ENCODE measurements around the gene AMMECR1. TPM values are rescaled to one million over a fixed set of nuclear protein-coding genes. Genes with fewer than 3 reads are reported as not detected.

Gene AMMECR1
- total and polyA plus RNA-seq, 5 experiments from 2014 or later = 4.7 to 12.1 (median 6.6) TPM

- DNase-seq = no peak
- H3K9me3 Mint-ChIP-seq = no peaks in the 10 kb centered on the region
- no peak overlapping the region for H3K27ac Mint-ChIP-seq
- H3K4me3 Mint-ChIP-seq = no peak overlapping the region
- no peaks in the 10 kb centered on the region for H3K27me3 Mint-ChIP-seq
- POLR2A ChIA-PET = no interaction called here
- peaks cover 12 to 46% (median 39%) of the 10 kb centered on the region in 4 donors for H3K4me1 Mint-ChIP-seq
- ATAC-seq = no peak
- H3K36me3 Mint-ChIP-seq = peaks cover 0 to 4% (median 0%) of the 10 kb centered on the region in 3 donors
Measured at GRCh38 chrX:110308220-110308619, 9.7 kb downstream of the AMMECR1 start.

GRCh38 chrX:110304884-110305283 is 13.0 kb downstream of the AMMECR1 start:
- DNase-seq = no peak
- POLR2A ChIA-PET = no interaction called here

GRCh38 chrX:110304371-110304770 is 13.5 kb downstream of the AMMECR1 start:
- DNase-seq = no peak
- Mint-ChIP-seq H3K27me3 (no peaks in the 10 kb centered on the region), H3K4me1 (peaks cover 4 to 23% (median 16%) of the 10 kb centered on the region in 4 donors), H3K9me3 (peaks cover 0 to 5% (median 0%) of the 10 kb centered on the region in 9 donors), H3K4me3 (no peak overlapping the region), H3K36me3 (peaks cover 2 to 7% (median 4%) of the 10 kb centered on the region in 3 donors), H3K27ac (peak overlapping the region in 1 of 10 donors; percentile 41)
- POLR2A ChIA-PET = no interaction called here
- ATAC-seq = no peak

More at GRCh38 chrX:110304884-110305283, 13.0 kb downstream of the AMMECR1 start:
- Mint-ChIP-seq H3K27ac (peak overlapping the region in 2 of 10 donors; percentile 41 to 57), H3K27me3 (no peaks in the 10 kb centered on the region), H3K9me3 (peaks cover 0 to 5% (median 0%) of the 10 kb centered on the region in 9 donors), H3K4me3 (no peak overlapping the region), H3K4me1 (peaks cover 2 to 21% (median 18%) of the 10 kb centered on the region in 4 donors), H3K36me3 (peaks cover 2 to 7% (median 4%) of the 10 kb centered on the region in 3 donors)
- no peak for ATAC-seq

GRCh38 chrX:110302975-110303374 is 14.9 kb downstream of the AMMECR1 start:
- ATAC-seq (no peak), DNase-seq (no peak)
- no peaks in the 10 kb centered on the region for H3K27me3 Mint-ChIP-seq
- H3K27ac Mint-ChIP-seq = no peak overlapping the region
- H3K4me1 Mint-ChIP-seq = peaks cover 4 to 21% (median 12%) of the 10 kb centered on the region in 4 donors
- no peak overlapping the region for H3K4me3 Mint-ChIP-seq
- H3K9me3 Mint-ChIP-seq = peaks cover 0 to 5% (median 0%) of the 10 kb centered on the region in 9 donors
- peaks cover 2 to 7% (median 4%) of the 10 kb centered on the region in 3 donors for H3K36me3 Mint-ChIP-seq
- POLR2A ChIA-PET = no interaction called here

- ATAC-seq (no peak), DNase-seq (no peak)
- Mint-ChIP-seq H3K9me3 (peaks cover 0 to 18% (median 2%) of the 10 kb centered on the region in 9 donors), H3K27me3 (no peaks in the 10 kb centered on the region), H3K4me1 (peaks cover 4 to 21% (median 12%) of the 10 kb centered on the region in 4 donors), H3K4me3 (no peak overlapping the region), H3K27ac (no peak overlapping the region), H3K36me3 (peaks cover 5 to 20% (median 19%) of the 10 kb centered on the region in 3 donors)
- POLR2A ChIA-PET = no interaction called here
Measured at GRCh38 chrX:110301194-110301593, 16.7 kb downstream of the AMMECR1 start.

GRCh38 chrX:110294087-110294486 is 23.8 kb downstream of the AMMECR1 start:
- DNase-seq (no peak), ATAC-seq (no peak)
- H3K4me3 Mint-ChIP-seq = no peak overlapping the region
- peaks cover 2 to 17% (median 9%) of the 10 kb centered on the region in 4 donors for H3K4me1 Mint-ChIP-seq
- peaks cover 3 to 17% (median 16%) of the 10 kb centered on the region in 3 donors for H3K36me3 Mint-ChIP-seq
- peaks cover 0 to 23% (median 2%) of the 10 kb centered on the region in 9 donors for H3K9me3 Mint-ChIP-seq
- no peaks in the 10 kb centered on the region for H3K27me3 Mint-ChIP-seq
- no peak overlapping the region for H3K27ac Mint-ChIP-seq
- POLR2A ChIA-PET = interaction anchor here (0.6 kb wide), 1 partner anchor 54 kb away, joined by 4 read pairs; no protein-coding TSS in a partner anchor

GRCh38 chrX:110293658-110294057 is 24.2 kb downstream of the AMMECR1 start:
- DNase-seq (no peak), ATAC-seq (no peak)
- H3K36me3 Mint-ChIP-seq = peaks cover 3 to 17% (median 16%) of the 10 kb centered on the region in 3 donors
- H3K9me3 Mint-ChIP-seq = peaks cover 0 to 23% (median 2%) of the 10 kb centered on the region in 9 donors
- H3K4me3 Mint-ChIP-seq = no peak overlapping the region
- POLR2A ChIA-PET = interaction anchor here (0.6 kb wide), 1 partner anchor 53 kb away, joined by 4 read pairs; no protein-coding TSS in a partner anchor
- peaks cover 2 to 21% (median 11%) of the 10 kb centered on the region in 4 donors for H3K4me1 Mint-ChIP-seq
- H3K27ac Mint-ChIP-seq = no peak overlapping the region
- H3K27me3 Mint-ChIP-seq = no peaks in the 10 kb centered on the region

- Mint-ChIP-seq H3K9me3 (peaks cover 0 to 10% (median 0%) of the 10 kb centered on the region in 9 donors), H3K27ac (peak overlapping the region in 1 of 10 donors; percentile 5), H3K4me1 (peaks cover 2 to 34% (median 20%) of the 10 kb centered on the region in 4 donors), H3K4me3 (no peak overlapping the region), H3K27me3 (no peaks in the 10 kb centered on the region), H3K36me3 (peaks cover 8 to 15% (median 9%) of the 10 kb centered on the region in 3 donors)
- DNase-seq (no peak), ATAC-seq (no peak)
- POLR2A ChIA-PET = no interaction called here
Measured at GRCh38 chrX:110287605-110288004, 30.3 kb downstream of the AMMECR1 start.

- Mint-ChIP-seq H3K27me3 (no peaks in the 10 kb centered on the region), H3K4me3 (no peak overlapping the region), H3K36me3 (peaks cover 8 to 12% (median 9%) of the 10 kb centered on the region in 3 donors), H3K9me3 (peaks cover 0 to 8% (median 0%) of the 10 kb centered on the region in 9 donors), H3K27ac (no peak overlapping the region), H3K4me1 (peaks cover 7 to 41% (median 28%) of the 10 kb centered on the region in 4 donors)
- ATAC-seq (no peak), DNase-seq (no peak)
- POLR2A ChIA-PET = no interaction called here
Measured at GRCh38 chrX:110286106-110286505, 31.8 kb downstream of the AMMECR1 start.

- Mint-ChIP-seq H3K4me1 (peaks cover 5 to 31% (median 22%) of the 10 kb centered on the region in 4 donors), H3K27ac (no peak overlapping the region), H3K4me3 (no peak overlapping the region), H3K36me3 (peaks cover 8 to 12% (median 9%) of the 10 kb centered on the region in 3 donors), H3K27me3 (no peaks in the 10 kb centered on the region), H3K9me3 (peaks cover 0 to 8% (median 0%) of the 10 kb centered on the region in 9 donors)
- POLR2A ChIA-PET = no interaction called here
- DNase-seq (no peak), ATAC-seq (no peak)
Measured at GRCh38 chrX:110284159-110284558, 33.7 kb downstream of the AMMECR1 start.

GRCh38 chrX:110282922-110283321 is 35.0 kb downstream of the AMMECR1 start:
- no peak for ATAC-seq
- peaks cover 5 to 33% (median 16%) of the 10 kb centered on the region in 4 donors for H3K4me1 Mint-ChIP-seq
- H3K4me3 Mint-ChIP-seq = no peak overlapping the region
- no peaks in the 10 kb centered on the region for H3K27me3 Mint-ChIP-seq
- H3K36me3 Mint-ChIP-seq = peaks cover 8 to 12% (median 9%) of the 10 kb centered on the region in 3 donors
- no peak for DNase-seq
- POLR2A ChIA-PET = no interaction called here
- H3K9me3 Mint-ChIP-seq = peaks cover 0 to 8% (median 0%) of the 10 kb centered on the region in 9 donors
- no peak overlapping the region for H3K27ac Mint-ChIP-seq

GRCh38 chrX:110281377-110281776 is 36.5 kb downstream of the AMMECR1 start:
- no peak overlapping the region for H3K27ac Mint-ChIP-seq
- H3K36me3 Mint-ChIP-seq = peaks cover 3 to 8% (median 6%) of the 10 kb centered on the region in 3 donors
- H3K9me3 Mint-ChIP-seq = peaks cover 0 to 10% (median 0%) of the 10 kb centered on the region in 9 donors
- peaks cover 5 to 36% (median 14%) of the 10 kb centered on the region in 4 donors for H3K4me1 Mint-ChIP-seq
- POLR2A ChIA-PET = no interaction called here
- H3K4me3 Mint-ChIP-seq = no peak overlapping the region
- H3K27me3 Mint-ChIP-seq = no peaks in the 10 kb centered on the region
- DNase-seq (no peak), ATAC-seq (no peak)

GRCh38 chrX:110280954-110281353 is 36.9 kb downstream of the AMMECR1 start:
- ATAC-seq (no peak), DNase-seq (no peak)
- Mint-ChIP-seq H3K9me3 (peaks cover 0 to 14% (median 0%) of the 10 kb centered on the region in 9 donors), H3K4me3 (no peak overlapping the region), H3K4me1 (peaks cover 5 to 36% (median 14%) of the 10 kb centered on the region in 4 donors), H3K36me3 (peaks cover 3 to 8% (median 6%) of the 10 kb centered on the region in 3 donors), H3K27ac (no peak overlapping the region), H3K27me3 (no peaks in the 10 kb centered on the region)
- POLR2A ChIA-PET = no interaction called here

Data from naive thymus-derived CD8-positive, alpha-beta T cell (primary cell).